Panc1 (cell line): ENCODE results near the gene ALKBH1.

ENCODE experiments used
- POLR2AphosphoS5 ChIP-seq: IDR thresholded peaks from 2 replicates; pipeline ENCODE4 v1.6.1; 2012; ENCODE audit warnings: mild to moderate bottlenecking, low read depth, low read length, moderate library complexity
- SIN3A ChIP-seq: IDR thresholded peaks from 2 replicates; pipeline ENCODE4 v1.6.1; 2012; ENCODE audit warnings: low read depth, mild to moderate bottlenecking, low read length, moderate library complexity, borderline replicate concordance; ENCODE audit not compliant: insufficient read depth
- TF ChIP-seq, protein P1 (sequence below): fragments of 450-650 bp; IDR thresholded peaks from 2 replicates; pipeline ENCODE4 v1.5.1; 2017; ENCODE audit warnings: mild to moderate bottlenecking
- TF ChIP-seq, protein P2 (sequence below), 2 experiments: IDR thresholded peaks; 2 replicates each; pipeline ENCODE4 v1.6.1; 2011 to 2012; ENCODE audit warnings: low read depth in 2 of 2, control low read depth in 1 of 2, low read length in 1 of 2, mild to moderate bottlenecking in 1 of 2, moderate library complexity in 1 of 2; ENCODE audit not compliant: insufficient read depth in 1 of 2

DNA sequence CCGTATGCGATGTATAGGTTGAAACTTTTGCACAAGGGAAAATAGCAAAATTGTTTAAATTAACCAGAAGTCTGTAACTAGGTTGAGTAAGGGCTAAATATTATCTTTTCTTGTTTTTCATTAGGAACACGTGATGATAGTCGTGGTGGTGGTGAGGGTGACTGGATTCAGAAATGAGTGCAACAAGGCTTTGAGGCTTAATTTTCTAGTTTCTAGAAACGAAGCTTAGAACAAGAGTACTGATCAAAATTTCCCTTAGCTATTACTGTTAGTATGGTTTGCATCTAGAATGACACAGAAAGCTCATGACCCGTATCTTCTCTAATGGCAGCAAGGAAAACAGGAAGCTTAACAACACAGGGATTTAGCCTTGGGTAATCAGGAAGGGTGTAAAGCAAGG lies 7.1 kb upstream of the ALKBH1 start:
- TF ChIP-seq, protein P1, sequence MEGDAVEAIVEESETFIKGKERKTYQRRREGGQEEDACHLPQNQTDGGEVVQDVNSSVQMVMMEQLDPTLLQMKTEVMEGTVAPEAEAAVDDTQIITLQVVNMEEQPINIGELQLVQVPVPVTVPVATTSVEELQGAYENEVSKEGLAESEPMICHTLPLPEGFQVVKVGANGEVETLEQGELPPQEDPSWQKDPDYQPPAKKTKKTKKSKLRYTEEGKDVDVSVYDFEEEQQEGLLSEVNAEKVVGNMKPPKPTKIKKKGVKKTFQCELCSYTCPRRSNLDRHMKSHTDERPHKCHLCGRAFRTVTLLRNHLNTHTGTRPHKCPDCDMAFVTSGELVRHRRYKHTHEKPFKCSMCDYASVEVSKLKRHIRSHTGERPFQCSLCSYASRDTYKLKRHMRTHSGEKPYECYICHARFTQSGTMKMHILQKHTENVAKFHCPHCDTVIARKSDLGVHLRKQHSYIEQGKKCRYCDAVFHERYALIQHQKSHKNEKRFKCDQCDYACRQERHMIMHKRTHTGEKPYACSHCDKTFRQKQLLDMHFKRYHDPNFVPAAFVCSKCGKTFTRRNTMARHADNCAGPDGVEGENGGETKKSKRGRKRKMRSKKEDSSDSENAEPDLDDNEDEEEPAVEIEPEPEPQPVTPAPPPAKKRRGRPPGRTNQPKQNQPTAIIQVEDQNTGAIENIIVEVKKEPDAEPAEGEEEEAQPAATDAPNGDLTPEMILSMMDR, result no peak
- TF ChIP-seq, protein P2, sequence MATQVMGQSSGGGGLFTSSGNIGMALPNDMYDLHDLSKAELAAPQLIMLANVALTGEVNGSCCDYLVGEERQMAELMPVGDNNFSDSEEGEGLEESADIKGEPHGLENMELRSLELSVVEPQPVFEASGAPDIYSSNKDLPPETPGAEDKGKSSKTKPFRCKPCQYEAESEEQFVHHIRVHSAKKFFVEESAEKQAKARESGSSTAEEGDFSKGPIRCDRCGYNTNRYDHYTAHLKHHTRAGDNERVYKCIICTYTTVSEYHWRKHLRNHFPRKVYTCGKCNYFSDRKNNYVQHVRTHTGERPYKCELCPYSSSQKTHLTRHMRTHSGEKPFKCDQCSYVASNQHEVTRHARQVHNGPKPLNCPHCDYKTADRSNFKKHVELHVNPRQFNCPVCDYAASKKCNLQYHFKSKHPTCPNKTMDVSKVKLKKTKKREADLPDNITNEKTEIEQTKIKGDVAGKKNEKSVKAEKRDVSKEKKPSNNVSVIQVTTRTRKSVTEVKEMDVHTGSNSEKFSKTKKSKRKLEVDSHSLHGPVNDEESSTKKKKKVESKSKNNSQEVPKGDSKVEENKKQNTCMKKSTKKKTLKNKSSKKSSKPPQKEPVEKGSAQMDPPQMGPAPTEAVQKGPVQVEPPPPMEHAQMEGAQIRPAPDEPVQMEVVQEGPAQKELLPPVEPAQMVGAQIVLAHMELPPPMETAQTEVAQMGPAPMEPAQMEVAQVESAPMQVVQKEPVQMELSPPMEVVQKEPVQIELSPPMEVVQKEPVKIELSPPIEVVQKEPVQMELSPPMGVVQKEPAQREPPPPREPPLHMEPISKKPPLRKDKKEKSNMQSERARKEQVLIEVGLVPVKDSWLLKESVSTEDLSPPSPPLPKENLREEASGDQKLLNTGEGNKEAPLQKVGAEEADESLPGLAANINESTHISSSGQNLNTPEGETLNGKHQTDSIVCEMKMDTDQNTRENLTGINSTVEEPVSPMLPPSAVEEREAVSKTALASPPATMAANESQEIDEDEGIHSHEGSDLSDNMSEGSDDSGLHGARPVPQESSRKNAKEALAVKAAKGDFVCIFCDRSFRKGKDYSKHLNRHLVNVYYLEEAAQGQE (IDR thresholded peaks at IDR 0.05; ENCODE audit: insufficient read depth in 1 of 2, low read depth in 2 of 2, low read length in 1 of 2), result no peak
- TF ChIP-seq SIN3A, result no peak
- TF ChIP-seq POLR2AphosphoS5, result no peak
